Peyer's patch (tissue), 4 donors: ENCODE data around the gene COL28A1.

ENCODE experiments used
- POLR2A ChIP-seq, 2 donors: fragments of 450-650 bp; IDR thresholded peaks; one replicate each; pipeline ENCODE4 v1.5.1; 2017; ENCODE audit warnings: antibody characterized with exemption in 2 of 2, mild to moderate bottlenecking in 2 of 2, moderate library complexity in 2 of 2
- TF ChIP-seq, protein P1 (sequence below), 6 experiments: fragments of 450-650 bp in 4 of 6; fragments of 200-600 bp in 2 of 6; sonication (generic) in 1 of 6; IDR thresholded peaks; one replicate each; pipeline ENCODE4 v1.5.1; 2017 to 2019; ENCODE audit warnings: antibody characterized with exemption in 6 of 6, mild to moderate bottlenecking in 3 of 6, moderate library complexity in 1 of 6

DNA sequence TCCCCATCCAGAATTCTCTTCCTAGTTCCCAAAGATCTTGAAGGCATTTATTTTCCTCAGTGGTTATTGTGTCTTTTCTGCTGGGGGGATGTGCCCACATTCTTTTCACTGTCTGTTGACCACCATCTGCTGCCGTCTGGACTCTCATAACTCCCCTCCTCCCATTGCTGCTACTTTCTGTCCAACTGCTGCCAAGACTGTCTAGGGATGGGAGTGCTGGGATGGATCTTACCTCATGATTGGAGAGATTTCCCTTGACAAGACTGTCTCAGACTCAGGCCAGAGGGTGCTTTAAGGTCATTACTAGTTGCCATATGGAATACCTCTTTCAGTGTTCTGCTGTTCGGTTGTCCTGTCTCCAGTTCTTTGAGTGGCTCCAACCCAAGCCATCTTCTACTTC is 211.8 kb downstream of the COL28A1 start:
- TF ChIP-seq, protein P1, sequence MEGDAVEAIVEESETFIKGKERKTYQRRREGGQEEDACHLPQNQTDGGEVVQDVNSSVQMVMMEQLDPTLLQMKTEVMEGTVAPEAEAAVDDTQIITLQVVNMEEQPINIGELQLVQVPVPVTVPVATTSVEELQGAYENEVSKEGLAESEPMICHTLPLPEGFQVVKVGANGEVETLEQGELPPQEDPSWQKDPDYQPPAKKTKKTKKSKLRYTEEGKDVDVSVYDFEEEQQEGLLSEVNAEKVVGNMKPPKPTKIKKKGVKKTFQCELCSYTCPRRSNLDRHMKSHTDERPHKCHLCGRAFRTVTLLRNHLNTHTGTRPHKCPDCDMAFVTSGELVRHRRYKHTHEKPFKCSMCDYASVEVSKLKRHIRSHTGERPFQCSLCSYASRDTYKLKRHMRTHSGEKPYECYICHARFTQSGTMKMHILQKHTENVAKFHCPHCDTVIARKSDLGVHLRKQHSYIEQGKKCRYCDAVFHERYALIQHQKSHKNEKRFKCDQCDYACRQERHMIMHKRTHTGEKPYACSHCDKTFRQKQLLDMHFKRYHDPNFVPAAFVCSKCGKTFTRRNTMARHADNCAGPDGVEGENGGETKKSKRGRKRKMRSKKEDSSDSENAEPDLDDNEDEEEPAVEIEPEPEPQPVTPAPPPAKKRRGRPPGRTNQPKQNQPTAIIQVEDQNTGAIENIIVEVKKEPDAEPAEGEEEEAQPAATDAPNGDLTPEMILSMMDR (IDR thresholded peaks at IDR 0.05) = no peak
- TF ChIP-seq POLR2A (IDR thresholded peaks at IDR 0.05) = no peak
